GM06990 (cell line): ENCODE results near the gene THSD4.

Experiments used
- DNase-seq: peaks from one replicate; pipeline ENCODE4 v3.0.0-alpha.2; 2011; ENCODE audit not compliant: insufficient read length; ENCODE audit errors: extremely low read depth
- H3K27me3 ChIP-seq: replicated peaks from 2 replicates; pipeline ENCODE4 v1.6.0; 2011; ENCODE audit warnings: low read length; ENCODE audit not compliant: control insufficient read depth, insufficient read depth
- H3K36me3 ChIP-seq: 2 replicates; pipeline ENCODE4 v1.5.1; 2011; ENCODE audit warnings: low read length; ENCODE audit not compliant: control insufficient read depth, insufficient read depth
- H3K4me3 ChIP-seq: replicated peaks from 2 replicates; pipeline ENCODE4 v1.5.1; 2011; ENCODE audit warnings: low read depth, mild to moderate bottlenecking, control low read depth, low read length
- TF ChIP-seq, protein P1 (sequence below): IDR thresholded peaks from 2 replicates; pipeline ENCODE4 v1.5.1; 2011; ENCODE audit warnings: low read length, control low read depth, mild to moderate bottlenecking, inconsistent platforms; ENCODE audit not compliant: insufficient read depth, poor library complexity, severe bottlenecking

Gene THSD4

DNA sequence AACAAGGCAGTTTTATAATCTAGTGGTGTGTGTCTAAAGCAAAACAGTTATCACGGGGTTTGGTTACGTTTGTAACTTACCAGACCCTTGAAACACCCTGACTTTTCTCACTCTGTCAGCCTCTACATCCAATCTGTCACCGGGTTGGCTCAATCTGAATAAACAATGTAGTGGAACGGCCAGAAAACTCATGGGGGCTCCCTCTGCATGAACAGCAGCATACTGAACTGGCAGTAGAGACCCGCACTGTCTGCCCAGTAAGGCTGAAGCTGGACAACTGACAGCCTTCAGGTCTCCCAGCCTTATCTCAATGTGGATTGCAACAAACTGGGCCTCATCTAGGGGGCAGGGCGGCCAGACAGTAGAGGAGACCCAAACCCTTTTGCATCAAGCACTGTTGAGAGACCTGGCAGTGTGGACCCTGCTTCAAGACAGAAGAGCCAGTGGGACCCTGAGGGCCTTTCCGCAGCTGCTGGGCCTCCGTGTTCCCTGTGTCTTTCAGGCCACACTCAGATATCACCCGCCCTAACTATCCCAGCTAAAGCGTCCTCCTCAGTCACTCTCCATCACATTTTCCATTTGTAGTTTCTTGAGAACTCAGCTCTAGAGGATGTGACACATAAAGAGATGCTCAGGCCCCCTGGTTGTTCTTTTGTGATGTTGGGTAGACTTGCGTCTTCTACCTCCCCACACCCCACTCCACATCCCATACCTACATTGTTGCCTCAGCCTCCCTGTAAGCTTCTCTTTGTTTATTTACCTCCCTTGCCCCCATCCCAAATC, 513.9 kb downstream of the THSD4 start:
- Histone ChIP-seq H3K4me3 (no peak overlapping the region), H3K36me3 (no peaks in the 10 kb centered on the region), H3K27me3 (peaks cover 2% of the 10 kb centered on the region; the same call in 1 of the 2 replicates)
- no peak for DNase-seq
- TF ChIP-seq, protein P1, sequence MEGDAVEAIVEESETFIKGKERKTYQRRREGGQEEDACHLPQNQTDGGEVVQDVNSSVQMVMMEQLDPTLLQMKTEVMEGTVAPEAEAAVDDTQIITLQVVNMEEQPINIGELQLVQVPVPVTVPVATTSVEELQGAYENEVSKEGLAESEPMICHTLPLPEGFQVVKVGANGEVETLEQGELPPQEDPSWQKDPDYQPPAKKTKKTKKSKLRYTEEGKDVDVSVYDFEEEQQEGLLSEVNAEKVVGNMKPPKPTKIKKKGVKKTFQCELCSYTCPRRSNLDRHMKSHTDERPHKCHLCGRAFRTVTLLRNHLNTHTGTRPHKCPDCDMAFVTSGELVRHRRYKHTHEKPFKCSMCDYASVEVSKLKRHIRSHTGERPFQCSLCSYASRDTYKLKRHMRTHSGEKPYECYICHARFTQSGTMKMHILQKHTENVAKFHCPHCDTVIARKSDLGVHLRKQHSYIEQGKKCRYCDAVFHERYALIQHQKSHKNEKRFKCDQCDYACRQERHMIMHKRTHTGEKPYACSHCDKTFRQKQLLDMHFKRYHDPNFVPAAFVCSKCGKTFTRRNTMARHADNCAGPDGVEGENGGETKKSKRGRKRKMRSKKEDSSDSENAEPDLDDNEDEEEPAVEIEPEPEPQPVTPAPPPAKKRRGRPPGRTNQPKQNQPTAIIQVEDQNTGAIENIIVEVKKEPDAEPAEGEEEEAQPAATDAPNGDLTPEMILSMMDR, result no peak

DNA sequence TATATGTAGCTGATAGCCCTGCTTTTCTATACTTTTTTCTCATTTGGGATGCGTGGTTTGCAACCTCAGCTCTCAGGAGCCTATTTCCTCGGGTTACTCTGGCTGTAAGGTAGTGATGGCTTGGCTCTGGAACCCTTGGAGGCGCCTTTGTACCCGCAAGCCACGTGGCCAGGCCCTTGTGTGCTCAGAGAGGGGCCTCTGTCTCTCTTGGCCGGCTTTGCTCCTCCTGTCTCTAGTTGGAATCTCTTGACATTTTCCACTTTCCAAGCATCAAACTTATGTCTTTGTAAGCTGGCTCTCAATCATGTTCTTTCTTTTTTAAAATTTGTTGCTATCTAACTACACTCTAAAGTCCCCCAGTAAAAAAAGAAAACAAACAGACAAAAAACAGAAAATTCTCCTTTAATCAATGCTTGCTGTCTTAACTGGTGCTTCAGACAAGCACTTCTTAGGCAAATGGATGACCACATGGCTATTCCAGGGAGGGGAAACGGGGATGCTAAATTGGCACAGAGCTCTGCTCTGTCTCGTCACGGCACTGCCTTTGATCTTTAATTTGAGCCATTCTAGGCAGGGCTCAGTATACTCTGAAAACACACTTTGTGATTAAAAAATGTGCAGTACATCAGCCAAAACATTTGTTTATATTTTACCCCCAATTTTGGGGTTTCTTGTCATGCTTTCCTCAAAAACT, 514.7 kb downstream of the THSD4 start:
- Histone ChIP-seq H3K36me3 (no peaks in the 10 kb centered on the region), H3K4me3 (no peak overlapping the region), H3K27me3 (peaks cover 2% of the 10 kb centered on the region; the same call in 1 of the 2 replicates)
- TF ChIP-seq, protein P1, result no peak
- DNase-seq, result no peak

DNA sequence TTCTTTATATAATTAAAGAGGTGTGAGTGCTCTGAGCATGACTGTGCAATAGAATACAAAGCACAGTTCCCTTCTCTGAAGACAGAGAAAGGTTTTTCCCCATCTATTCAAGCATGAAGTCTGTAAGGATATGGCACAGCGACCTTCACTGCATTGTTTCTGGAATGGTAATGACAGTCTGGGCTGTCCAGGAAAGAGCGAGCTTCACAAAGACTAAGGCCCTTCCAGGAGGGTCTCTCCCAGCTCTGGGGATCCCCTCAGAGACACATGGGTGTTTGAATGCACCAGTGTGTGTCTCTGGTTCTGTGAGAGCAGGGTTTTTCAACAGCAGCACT, 515.2 kb downstream of the THSD4 start:
- Histone ChIP-seq H3K4me3 (no peak overlapping the region), H3K27me3 (peaks cover 2% of the 10 kb centered on the region; the same call in 1 of the 2 replicates), H3K36me3 (no peaks in the 10 kb centered on the region)
- TF ChIP-seq, protein P1, result no peak
- no peak for DNase-seq

DNA sequence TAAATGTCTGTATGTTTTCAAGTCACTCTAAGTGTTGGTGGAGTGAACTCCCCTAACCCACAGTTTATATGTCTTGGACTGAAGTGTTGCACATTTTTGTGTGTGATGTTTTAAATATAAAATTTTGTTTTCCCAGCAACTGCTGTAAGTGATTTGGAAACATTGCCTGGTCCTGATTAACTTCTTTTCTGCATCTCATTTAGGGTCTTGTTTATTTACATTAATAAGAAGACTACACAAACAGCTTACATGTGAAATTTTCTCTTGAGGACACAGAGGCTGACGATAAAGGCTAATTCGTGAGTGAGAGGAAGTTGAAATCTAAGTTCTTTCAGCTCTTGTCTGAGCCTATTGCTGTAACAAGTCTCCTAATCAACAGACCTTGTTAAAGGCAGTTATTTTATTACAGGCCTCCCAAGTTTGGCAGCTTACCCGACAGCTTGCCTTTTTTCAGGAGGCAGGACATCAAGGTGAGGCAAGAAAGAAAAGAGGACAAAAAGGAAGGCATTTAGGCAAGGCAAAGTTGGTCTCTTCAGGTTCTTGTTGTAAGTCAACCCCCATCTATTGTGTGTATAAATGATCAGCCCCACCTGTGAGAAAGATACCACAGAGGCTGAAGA, 517.4 kb downstream of the THSD4 start:
- no peaks in the 10 kb centered on the region for H3K36me3 ChIP-seq
- TF ChIP-seq, protein P1, result no peak
- no peak for DNase-seq
- H3K27me3 ChIP-seq, result no peaks in the 10 kb centered on the region; the same call in none of the 2 replicates
- H3K4me3 ChIP-seq, result no peak overlapping the region

DNA sequence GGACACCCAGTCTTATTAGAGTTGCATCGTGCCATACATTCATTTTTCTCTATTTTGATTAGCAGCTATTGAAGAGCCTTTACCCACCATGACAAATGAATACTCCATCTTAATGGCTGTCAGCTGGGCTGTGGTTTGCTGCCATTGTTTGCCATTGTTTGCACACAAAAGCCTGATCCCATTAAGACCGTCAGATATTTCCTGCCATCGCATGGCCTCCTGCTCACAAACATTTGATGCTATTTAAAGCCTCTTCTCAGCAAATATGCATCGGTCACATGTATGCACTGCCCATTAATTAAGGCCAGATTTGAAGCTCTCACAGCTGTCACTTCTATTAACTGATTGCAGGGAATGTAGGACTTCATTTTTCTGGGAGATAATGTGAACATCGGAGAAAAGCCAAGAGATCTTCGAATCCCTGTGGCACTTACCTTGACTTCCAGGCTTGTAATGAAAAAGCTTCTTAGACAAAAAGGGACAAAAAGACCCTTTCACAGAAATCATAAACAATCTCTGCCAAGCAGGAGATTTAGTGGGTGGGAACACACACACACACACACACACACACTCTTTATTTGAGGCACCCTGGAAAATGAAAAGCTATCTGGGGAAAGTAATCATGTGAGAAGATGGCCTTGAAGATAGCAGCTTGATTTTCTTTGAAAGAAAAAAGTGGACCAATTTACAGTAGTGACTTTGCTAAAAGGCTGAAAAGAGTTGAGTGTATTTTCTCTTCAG, 519.7 kb downstream of the THSD4 start:
- H3K36me3 ChIP-seq, result no peaks in the 10 kb centered on the region
- DNase-seq, result no peak
- TF ChIP-seq, protein P1, result no peak
- no peaks in the 10 kb centered on the region; the same call in none of the 2 replicates for H3K27me3 ChIP-seq
- no peak overlapping the region for H3K4me3 ChIP-seq
